HUDEP-2 (cell line): ENCODE data around the gene CRMP1.
"Not testable (repeated sequence)": the region's sequence is repeated elsewhere in the genome, so short reads cannot be mapped to it uniquely, and the experiment has no call there.

ENCODE experiments used
- DNase-seq, 76 experiments: peaks; one replicate each; lab custom pipeline; 2025; ENCODE audit not compliant: unreplicated experiment in 76 of 76; lab: John Stamatoyannopoulos, UW

Gene CRMP1

DNA sequence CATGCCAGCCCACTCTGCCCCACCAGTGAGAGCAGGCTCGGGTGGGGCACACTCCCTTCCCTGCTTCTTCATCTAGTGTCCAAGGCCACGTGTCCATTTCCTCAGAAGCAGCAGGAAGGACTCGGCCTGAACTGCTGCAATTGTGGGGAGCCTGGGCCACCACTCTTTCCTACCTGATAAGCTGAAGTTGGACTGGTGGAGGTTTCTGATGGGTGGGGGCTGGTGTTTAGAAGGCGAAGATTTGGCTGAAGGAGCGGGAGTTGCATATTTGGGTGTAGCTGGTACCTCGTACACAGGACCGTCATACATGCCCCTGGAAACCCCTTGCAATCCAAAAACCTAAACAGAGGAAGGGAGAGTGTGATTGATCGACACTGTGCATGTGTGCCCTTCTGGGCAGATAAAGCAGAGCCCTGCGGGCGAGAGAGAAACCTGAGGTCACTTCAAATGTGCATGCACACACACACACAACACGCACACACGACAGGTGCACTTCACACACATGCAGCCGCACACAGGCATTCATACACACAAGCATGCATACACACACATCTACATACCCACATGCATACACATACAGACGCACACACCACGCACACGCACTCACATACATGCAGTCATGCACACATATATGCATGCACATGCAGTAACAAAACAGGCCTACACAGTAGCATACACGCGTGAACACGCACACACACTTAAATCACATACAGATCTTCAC is 67.4 kb downstream of the CRMP1 start:
- no peak for DNase-seq

DNA sequence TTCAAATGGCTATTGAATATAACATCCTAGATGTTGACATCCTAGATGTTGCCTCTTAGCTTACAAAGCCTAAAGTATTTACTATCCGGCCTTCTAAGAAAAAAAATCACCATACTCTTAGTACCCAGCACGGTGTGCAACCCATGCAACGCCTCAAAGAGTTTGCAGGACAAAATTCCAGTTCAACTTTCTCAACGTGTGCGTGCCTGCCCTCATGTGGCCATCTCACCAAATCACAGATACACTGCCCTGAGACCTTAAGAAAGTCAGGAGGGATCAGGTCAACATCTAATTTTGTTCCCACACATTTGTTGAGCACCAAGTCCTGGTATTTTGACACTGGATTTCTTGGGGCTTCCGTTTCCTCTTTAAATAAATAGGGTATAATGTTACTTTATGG is 68.3 kb downstream of the CRMP1 start:
- DNase-seq: peak in 3 of 76 experiments; percentile 5 to 9 (median 8)

DNA sequence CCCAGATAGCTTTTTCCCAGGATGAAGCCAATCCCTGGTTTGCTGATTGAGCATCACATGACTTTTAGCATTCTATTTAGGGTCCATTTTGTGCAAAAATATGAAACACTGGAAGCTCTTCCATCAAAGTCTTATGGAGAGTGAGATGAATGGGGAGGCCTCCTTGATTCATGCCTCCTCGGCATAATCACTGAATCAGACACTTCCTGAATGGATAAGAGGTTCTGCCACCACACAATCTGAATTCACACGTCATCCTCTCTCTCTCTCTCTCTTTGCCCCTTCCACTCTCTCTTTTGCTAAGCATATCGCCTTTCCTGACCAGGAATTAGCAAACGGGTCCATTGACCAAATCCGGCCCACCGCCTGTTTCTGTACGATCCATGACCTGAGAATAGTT is 68.7 kb downstream of the CRMP1 start:
- DNase-seq: no peak

DNA sequence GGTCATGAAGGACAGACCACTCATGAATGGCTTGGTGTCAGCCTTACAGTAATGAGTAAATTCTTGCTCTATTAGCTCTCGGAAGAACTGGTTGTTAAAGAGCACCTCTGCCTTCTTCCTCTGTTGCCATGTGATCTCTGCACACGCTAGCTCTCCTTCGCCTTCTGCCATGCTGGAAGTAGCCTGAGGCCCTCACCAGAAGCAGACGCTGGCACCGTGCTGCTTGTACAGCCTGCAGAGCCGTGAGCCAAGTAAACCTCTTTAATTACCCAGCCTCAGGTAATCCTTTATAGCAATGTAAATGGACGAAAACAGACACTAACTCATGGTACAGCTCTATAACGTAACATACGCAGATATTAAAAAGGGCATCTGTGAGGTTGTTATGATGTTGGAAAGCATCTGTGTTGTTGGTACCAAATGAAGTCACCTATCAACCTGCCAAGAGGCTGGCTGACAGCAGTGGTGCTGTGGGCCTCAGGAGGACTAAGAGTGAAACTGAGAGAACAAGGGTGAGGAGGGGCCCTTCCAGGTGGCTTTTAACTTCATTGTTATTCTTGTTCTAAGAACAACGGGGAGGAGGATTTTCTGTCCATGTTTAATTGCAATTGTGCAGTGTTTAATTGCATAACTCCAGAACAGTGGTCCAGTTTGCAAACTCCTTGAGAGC is 69.2 kb downstream of the CRMP1 start:
- DNase-seq: no peak

- DNase-seq: peak in 6 of 76 experiments; percentile 3 to 38 (median 6)
Measured at GRCh38 chr4:5822619-5823018, 70.3 kb downstream of the CRMP1 start.

GRCh38 chr4:5821665-5822358 is 71.1 kb downstream of the CRMP1 start:
- peak in 1 of 76 experiments; percentile 4 for DNase-seq

- DNase-seq: no peak
Measured at GRCh38 chr4:5816851-5817375, 76.0 kb downstream of the CRMP1 start.

DNA sequence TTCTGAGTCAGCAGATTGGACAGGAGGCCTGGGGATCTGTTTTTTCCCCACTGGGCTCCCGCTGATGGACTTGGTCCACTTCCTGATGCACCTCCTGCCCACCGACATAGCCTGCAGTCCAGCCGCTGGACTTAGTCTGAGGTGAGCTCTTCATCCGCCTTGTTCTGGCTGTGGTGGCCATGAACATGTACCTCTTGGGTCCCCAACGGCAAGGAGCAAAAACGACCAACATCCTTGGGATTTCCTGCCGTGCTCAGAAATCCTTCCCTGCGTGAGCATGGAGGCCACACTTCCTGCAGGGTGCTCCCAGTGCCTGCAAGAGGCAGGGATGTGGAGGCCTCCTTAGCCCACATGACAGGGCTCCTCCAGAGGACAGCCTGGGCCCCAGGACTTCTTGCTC is 76.8 kb downstream of the CRMP1 start:
- no peak for DNase-seq

- DNase-seq: no peak
Measured at GRCh38 chr4:5815641-5816040, 77.2 kb downstream of the CRMP1 start.

- DNase-seq: no peak
Measured at GRCh38 chr4:5814421-5814820, 78.5 kb downstream of the CRMP1 start.

- DNase-seq: no peak
Measured at GRCh38 chr4:5813882-5814255, 79.0 kb downstream of the CRMP1 start.

- DNase-seq: peak in 33 of 76 experiments; percentile 1 to 71 (median 45)
Measured at GRCh38 chr4:5812506-5813229, 80.2 kb downstream of the CRMP1 start.

GRCh38 chr4:5812057-5812456 is 80.8 kb downstream of the CRMP1 start:
- DNase-seq: not testable (repeated sequence)

- no peak for DNase-seq
Measured at GRCh38 chr4:5810770-5811430, 82.0 kb downstream of the CRMP1 start.

DNA sequence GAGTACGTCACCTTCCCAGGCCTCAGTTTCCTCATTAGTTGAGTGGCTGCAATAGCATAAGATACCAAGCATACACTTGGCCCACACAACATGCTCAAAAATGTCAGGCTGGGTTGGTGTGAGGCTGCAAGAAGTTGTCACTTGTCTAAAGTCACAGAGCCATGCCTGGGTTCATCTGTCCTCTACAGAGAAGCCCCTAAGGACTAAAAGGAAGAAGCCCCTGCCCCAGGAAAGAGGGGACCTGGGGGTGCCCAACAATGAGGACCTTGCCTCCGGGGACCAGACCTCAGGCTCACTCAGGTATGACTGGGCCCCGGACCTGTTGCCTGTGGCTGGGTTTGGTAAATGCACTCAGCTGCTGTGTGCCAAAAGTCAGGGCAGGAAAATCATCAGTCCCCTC is 82.7 kb downstream of the CRMP1 start:
- DNase-seq: no peak

GRCh38 chr4:5809216-5809776 is 83.6 kb downstream of the CRMP1 start:
- DNase-seq: peak in 1 of 76 experiments; percentile 8

DNA sequence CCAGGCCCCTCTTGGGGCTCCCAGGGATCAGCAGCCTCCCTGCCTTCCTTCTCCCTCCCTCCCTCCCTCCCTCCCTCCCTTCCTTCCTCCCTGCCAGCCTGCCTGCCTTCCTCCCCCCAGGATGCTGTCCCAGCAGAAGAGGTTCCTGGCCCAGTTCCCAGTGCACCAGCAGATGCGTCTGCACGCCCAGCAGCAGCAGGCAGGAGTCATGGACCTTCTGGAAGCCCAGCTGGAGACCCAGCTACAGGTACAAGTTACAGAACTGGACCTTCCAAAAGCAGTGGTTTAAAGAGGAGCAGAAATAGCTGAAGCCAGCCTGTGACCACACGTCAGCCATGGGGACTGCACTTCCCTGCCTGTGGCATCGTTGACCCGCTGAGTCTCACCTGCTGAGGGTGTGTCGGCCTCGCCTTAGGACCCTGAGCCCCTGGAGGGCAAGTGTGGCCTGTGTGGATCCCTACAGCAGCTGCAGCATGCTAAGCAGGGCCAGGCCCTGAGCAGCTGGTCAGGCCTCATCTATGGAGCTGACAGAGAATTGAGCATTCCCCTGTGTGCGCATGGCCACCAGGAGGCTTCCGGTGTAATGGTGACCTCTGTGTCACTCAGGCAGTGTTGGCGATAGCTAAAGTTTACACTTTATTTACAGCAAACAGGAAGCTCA is 84.7 kb downstream of the CRMP1 start:
- DNase-seq: no peak

DNA sequence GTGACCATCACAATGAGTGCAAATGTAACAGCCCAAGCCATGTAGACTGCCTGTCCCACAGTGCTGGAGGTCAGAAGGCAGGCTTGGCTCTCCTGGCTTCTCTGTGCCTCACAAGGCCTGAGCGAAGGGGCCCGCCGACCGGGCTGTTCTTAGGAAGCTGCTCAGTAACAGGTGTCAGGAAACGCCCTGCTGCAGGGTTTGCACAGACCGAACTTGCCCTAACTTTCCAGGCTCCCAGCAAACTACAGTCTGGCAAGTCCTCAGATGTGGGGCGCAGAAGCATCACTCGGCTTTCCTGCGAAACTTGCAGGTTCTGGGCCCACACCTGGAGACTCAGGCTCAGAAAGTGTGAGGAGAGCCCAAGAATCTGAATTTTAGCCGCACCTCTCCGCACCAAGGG is 87.6 kb downstream of the CRMP1 start:
- no peak for DNase-seq

GRCh38 chr4:5804656-5805055 is 88.2 kb downstream of the CRMP1 start:
- peak in 2 of 76 experiments; percentile 3 to 14 for DNase-seq
